H9 (cell line): Measurements from ENCODE around the gene CDKL1. TPM values are rescaled to one million over a fixed set of nuclear protein-coding genes. Genes with fewer than 3 reads are reported as not detected.

Experiments
- DNase-seq: peaks from one replicate; pipeline ENCODE4 v3.0.0-alpha.2; 2017
- H2AFZ ChIP-seq: one replicate; pipeline ENCODE4 v1.6.1; 2013; ENCODE audit warnings: mild to moderate bottlenecking, low read length, control low read depth, moderate library complexity
- H2AK5ac ChIP-seq: 2 replicates; pipeline ENCODE4 v1.6.1; 2013; ENCODE audit warnings: low read length, control low read depth, mixed read lengths; ENCODE audit not compliant: insufficient read length
- H2BK120ac ChIP-seq: one replicate; pipeline ENCODE4 v1.6.1; 2013; ENCODE audit warnings: low read depth, mild to moderate bottlenecking, low read length, control low read depth, inconsistent platforms; ENCODE audit not compliant: poor library complexity, severe bottlenecking
- H2BK12ac ChIP-seq: 2 replicates; pipeline ENCODE4 v1.6.1; 2013; ENCODE audit warnings: low read length, control low read depth, mixed read lengths, low read depth; ENCODE audit not compliant: insufficient read length
- H2BK15ac ChIP-seq: 2 replicates; pipeline ENCODE4 v1.6.1; 2013; ENCODE audit warnings: low read depth, low read length, control low read depth
- H2BK20ac ChIP-seq: one replicate; pipeline ENCODE4 v1.6.1; 2013; ENCODE audit warnings: low read depth, mild to moderate bottlenecking, low read length, control low read depth, inconsistent platforms; ENCODE audit not compliant: poor library complexity, severe bottlenecking
- H2BK5ac ChIP-seq: 2 replicates; pipeline ENCODE4 v1.6.1; 2013; ENCODE audit warnings: low read length, control low read depth, mixed read lengths; ENCODE audit not compliant: insufficient read length
- H3K14ac ChIP-seq: 2 replicates; pipeline ENCODE4 v1.6.1; 2013; ENCODE audit warnings: low read length, control low read depth; ENCODE audit not compliant: insufficient read depth
- H3K18ac ChIP-seq: 2 replicates; pipeline ENCODE4 v1.6.1; 2013; ENCODE audit warnings: low read depth, mild to moderate bottlenecking, mixed read lengths, low read length, control low read depth; ENCODE audit not compliant: insufficient read length
- H3K23ac ChIP-seq: 2 replicates; pipeline ENCODE4 v1.6.1; 2013; ENCODE audit warnings: low read length, control low read depth, mixed read lengths, low read depth; ENCODE audit not compliant: insufficient read length
- H3K23me2 ChIP-seq: 2 replicates; pipeline ENCODE4 v1.6.1; 2013; ENCODE audit warnings: low read depth, mild to moderate bottlenecking, mixed read lengths, low read length, control low read depth; ENCODE audit not compliant: insufficient read length, poor library complexity, severe bottlenecking
- H3K27ac ChIP-seq: 2 replicates; pipeline ENCODE4 v1.5.1; 2013; ENCODE audit warnings: low read length, control low read depth, mixed read lengths, low read depth; ENCODE audit not compliant: insufficient read length
- H3K27me3 ChIP-seq: 2 replicates; pipeline ENCODE4 v1.6.1; 2013; ENCODE audit warnings: low read length, control low read depth, inconsistent platforms; ENCODE audit not compliant: insufficient read depth
- H3K4ac ChIP-seq: 2 replicates; pipeline ENCODE4 v1.6.1; 2013; ENCODE audit warnings: low read depth, mild to moderate bottlenecking, control low read depth, inconsistent platforms, low read length, moderate library complexity
- H3K4me1 ChIP-seq: 2 replicates; pipeline ENCODE4 v1.6.1; 2013; ENCODE audit warnings: low read length, control low read depth, inconsistent platforms; ENCODE audit not compliant: insufficient read depth
- H3K4me2 ChIP-seq: 2 replicates; pipeline ENCODE4 v1.6.1; 2013; ENCODE audit warnings: low read length, control low read depth, mixed read lengths; ENCODE audit not compliant: insufficient read length, insufficient read depth
- H3K56ac ChIP-seq: 2 replicates; pipeline ENCODE4 v1.6.1; 2013; ENCODE audit warnings: low read depth, mild to moderate bottlenecking, mixed read lengths, low read length, control low read depth; ENCODE audit not compliant: insufficient read length
- H3K79me1 ChIP-seq: 2 replicates; pipeline ENCODE4 v1.6.1; 2013; ENCODE audit warnings: low read depth, mild to moderate bottlenecking, moderate library complexity, low read length, control low read depth, inconsistent platforms; ENCODE audit not compliant: insufficient read depth, poor library complexity, severe bottlenecking
- H3K79me2 ChIP-seq: 2 replicates; pipeline ENCODE4 v1.6.1; 2013; ENCODE audit warnings: low read length, control low read depth, inconsistent platforms; ENCODE audit not compliant: insufficient read depth
- H3K9ac ChIP-seq: 2 replicates; pipeline ENCODE4 v1.6.1; 2013; ENCODE audit warnings: low read length, control low read depth, mixed read lengths; ENCODE audit not compliant: insufficient read length; ENCODE audit errors: extremely low read depth
- H3K9me3 ChIP-seq: one replicate; pipeline ENCODE4 v1.6.1; 2013; ENCODE audit warnings: low read depth, low read length, inconsistent platforms; ENCODE audit not compliant: control insufficient read depth
- H3T11ph ChIP-seq: one replicate; pipeline ENCODE4 v1.6.1; 2013; ENCODE audit warnings: mild to moderate bottlenecking, low read length, control low read depth, inconsistent platforms
- H4K20me1 ChIP-seq: one replicate; pipeline ENCODE4 v1.6.1; 2013; ENCODE audit not compliant: control insufficient read depth, insufficient read length, insufficient read depth
- H4K5ac ChIP-seq: 2 replicates; pipeline ENCODE4 v1.6.1; 2013; ENCODE audit warnings: low read depth, mild to moderate bottlenecking, mixed read lengths, low read length, control low read depth; ENCODE audit not compliant: insufficient read length
- H4K8ac ChIP-seq: replicated peaks from 2 replicates; pipeline ENCODE4 v1.6.1; 2013; ENCODE audit warnings: low read length, control low read depth, mixed read lengths, low read depth; ENCODE audit not compliant: insufficient read length
- H4K91ac ChIP-seq: 2 replicates; pipeline ENCODE4 v1.6.1; 2013; ENCODE audit warnings: low read depth, mild to moderate bottlenecking, moderate library complexity, mixed read lengths, low read length, control low read depth; ENCODE audit not compliant: insufficient read length
- H3K27ac Mint-ChIP-seq, 3 experiments: 2 replicates in 2 of 3; 3 replicates in 1 of 3; pipeline ENCODE4 v1.8.0; 2020 to 2021; ENCODE audit warnings: mixed read lengths in 3 of 3, mild to moderate bottlenecking in 1 of 3, moderate library complexity in 1 of 3
- H3K27me3 Mint-ChIP-seq: 2 replicates; pipeline ENCODE4 v1.8.0; 2021; ENCODE audit warnings: low read depth, mild to moderate bottlenecking, moderate library complexity, mixed read lengths
- H3K36me3 Mint-ChIP-seq, 3 experiments: 2 replicates in 2 of 3; 3 replicates in 1 of 3; pipeline ENCODE4 v1.8.0; 2020 to 2021; ENCODE audit warnings: low read depth in 3 of 3, mixed read lengths in 3 of 3; ENCODE audit not compliant: insufficient read depth in 1 of 3
- H3K4me1 Mint-ChIP-seq, 2 experiments: 2 replicates each; pipeline ENCODE4 v1.8.0; 2020; ENCODE audit warnings: mixed read lengths in 2 of 2
- H3K4me3 Mint-ChIP-seq, 2 experiments: 2 replicates in 1 of 2; 3 replicates in 1 of 2; pipeline ENCODE4 v1.8.0; 2020 to 2021; ENCODE audit warnings: mild to moderate bottlenecking in 2 of 2, mixed read lengths in 2 of 2, moderate library complexity in 1 of 2
- H3K9me3 Mint-ChIP-seq, 2 experiments: 2 replicates in 1 of 2; 3 replicates in 1 of 2; pipeline ENCODE4 v1.8.0; 2020; ENCODE audit warnings: mild to moderate bottlenecking in 2 of 2, mixed read lengths in 2 of 2, moderate library complexity in 1 of 2
- WGBS: extraction: QIAGEN DNeasy Blood & Tissue Kit; methylation state at CpG from one replicate; pipeline ENCODE4 v1.1.7; 2013; ENCODE audit warnings: missing lambda C conversion rate, low lambda C conversion rate, mixed read lengths; ENCODE audit not compliant: insufficient read length; ENCODE audit errors: extremely low coverage; 5-methylcytosine and 5-hydroxymethylcytosine counted together
- total RNA-seq: library from RNA; stranded (reverse); gene quantifications from 2 replicates; pipeline ENCODE4 v1.2.1, GENCODE V29; 2021
- TF ChIP-seq, protein P1 (sequence below): fragments of 200-600 bp; sonication (generic); conservative IDR thresholded peaks from 3 replicates; pipeline ENCODE4 v1.8.0; 2021; ENCODE audit warnings: antibody characterized with exemption, mild to moderate bottlenecking

CDKL1 gene
- total RNA-seq, 1 experiment from 2014 or later = 0.72 TPM

DNA sequence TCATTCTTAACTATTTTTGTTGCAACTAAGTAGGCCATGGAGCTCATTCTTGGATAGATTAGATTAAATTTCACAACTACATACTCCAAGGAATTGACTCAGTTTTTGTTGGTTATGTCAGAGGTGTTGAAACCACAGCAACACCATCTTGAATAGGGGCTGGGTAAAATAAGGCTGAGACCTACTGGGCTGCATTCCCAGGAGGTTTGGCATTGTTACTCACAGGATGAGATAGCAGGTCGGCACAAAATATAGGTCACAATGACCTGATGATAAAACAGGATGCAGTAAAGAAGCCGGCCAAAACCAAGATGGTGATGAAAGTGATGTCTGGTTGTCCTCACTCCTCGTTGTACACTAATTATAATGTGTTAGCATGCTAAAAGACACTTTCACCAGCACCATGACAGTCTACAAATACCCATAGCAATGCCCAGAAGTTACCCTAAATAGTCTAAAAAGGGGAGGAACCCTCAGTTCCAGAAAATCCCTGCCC, 63.6 kb downstream of the CDKL1 start:
- no peak overlapping the region for H3K27ac ChIP-seq
- H3K56ac ChIP-seq = no peak overlapping the region
- TF ChIP-seq, protein P1, sequence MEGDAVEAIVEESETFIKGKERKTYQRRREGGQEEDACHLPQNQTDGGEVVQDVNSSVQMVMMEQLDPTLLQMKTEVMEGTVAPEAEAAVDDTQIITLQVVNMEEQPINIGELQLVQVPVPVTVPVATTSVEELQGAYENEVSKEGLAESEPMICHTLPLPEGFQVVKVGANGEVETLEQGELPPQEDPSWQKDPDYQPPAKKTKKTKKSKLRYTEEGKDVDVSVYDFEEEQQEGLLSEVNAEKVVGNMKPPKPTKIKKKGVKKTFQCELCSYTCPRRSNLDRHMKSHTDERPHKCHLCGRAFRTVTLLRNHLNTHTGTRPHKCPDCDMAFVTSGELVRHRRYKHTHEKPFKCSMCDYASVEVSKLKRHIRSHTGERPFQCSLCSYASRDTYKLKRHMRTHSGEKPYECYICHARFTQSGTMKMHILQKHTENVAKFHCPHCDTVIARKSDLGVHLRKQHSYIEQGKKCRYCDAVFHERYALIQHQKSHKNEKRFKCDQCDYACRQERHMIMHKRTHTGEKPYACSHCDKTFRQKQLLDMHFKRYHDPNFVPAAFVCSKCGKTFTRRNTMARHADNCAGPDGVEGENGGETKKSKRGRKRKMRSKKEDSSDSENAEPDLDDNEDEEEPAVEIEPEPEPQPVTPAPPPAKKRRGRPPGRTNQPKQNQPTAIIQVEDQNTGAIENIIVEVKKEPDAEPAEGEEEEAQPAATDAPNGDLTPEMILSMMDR = no peak
- H3T11ph ChIP-seq = no peak overlapping the region
- H2AK5ac ChIP-seq = no peak overlapping the region
- H3K4me2 ChIP-seq = no peak overlapping the region
- no peak overlapping the region for H3K14ac ChIP-seq
- no peak overlapping the region for H2BK12ac ChIP-seq
- no peaks in the 10 kb centered on the region for H3K23me2 ChIP-seq
- peaks cover 0 to 3% (median 0%) of the 10 kb centered on the region in 3 experiments; a peak in 1 of 7 replicates for H3K36me3 Mint-ChIP-seq
- H3K9ac ChIP-seq = no peak overlapping the region
- H2BK5ac ChIP-seq = no peak overlapping the region
- no peak overlapping the region for H4K5ac ChIP-seq
- H2BK15ac ChIP-seq = no peak overlapping the region
- no peak overlapping the region for H3K4me3 Mint-ChIP-seq
- H4K8ac ChIP-seq = no peak overlapping the region
- no peaks in the 10 kb centered on the region for H3K79me2 ChIP-seq
- no peak overlapping the region for H2AFZ ChIP-seq
- no peaks in the 10 kb centered on the region for H3K27me3 Mint-ChIP-seq
- no peaks in the 10 kb centered on the region for H4K20me1 ChIP-seq
- H2BK120ac ChIP-seq = no peak overlapping the region
- no peak overlapping the region for H2BK20ac ChIP-seq
- H3K4me1 ChIP-seq = peaks cover 8% of the 10 kb centered on the region; the same call in 1 of the 2 replicates
- no peaks in the 10 kb centered on the region for H3K27me3 ChIP-seq
- no peaks in the 10 kb centered on the region for H3K9me3 Mint-ChIP-seq
- no peaks in the 10 kb centered on the region for H3K9me3 ChIP-seq
- H3K79me1 ChIP-seq = no peaks in the 10 kb centered on the region
- no CpG with 5 or more reads among the region's 3 CpGs for WGBS
- no peak overlapping the region; a peak in 2 of 7 replicates for H3K27ac Mint-ChIP-seq
- H3K4ac ChIP-seq = no peak overlapping the region
- no peak overlapping the region for H4K91ac ChIP-seq
- no peak overlapping the region for H3K18ac ChIP-seq
- DNase-seq = no peak
- no peak overlapping the region for H3K23ac ChIP-seq
- H3K4me1 Mint-ChIP-seq = peaks cover 25 to 33% of the 10 kb centered on the region in 2 experiments
